Endometrial microvascular endothelial cells (primary cell): ENCODE measurements around the gene SLITRK5. TPM values are rescaled to one million over a fixed set of nuclear protein-coding genes. Genes with fewer than 3 reads are reported as not detected.

Experiments used
- in situ Hi-C: cut with HindIII; loops from 2 replicates; pipeline ENCODE4 v1.10.0; 2017; ENCODE audit warnings: low sequenced_read_pairs, low pct_unique_long_range_greater_than_20kb; ENCODE audit errors: inconsistent ontology term
- total RNA-seq: library from RNA; depleted of rRNA; stranded (reverse); fragments of >200 nt; gene quantifications from one replicate; pipeline ENCODE4 v1.2.3, GENCODE V29; 2015; ENCODE audit errors: inconsistent ontology term

Gene SLITRK5
- total RNA-seq, 1 donor from 2014 or later, result not detected

GRCh38 chr13:87684850-87685742, 13.9 kb downstream of the SLITRK5 start:
- in situ Hi-C loops, result no loop called here

DNA sequence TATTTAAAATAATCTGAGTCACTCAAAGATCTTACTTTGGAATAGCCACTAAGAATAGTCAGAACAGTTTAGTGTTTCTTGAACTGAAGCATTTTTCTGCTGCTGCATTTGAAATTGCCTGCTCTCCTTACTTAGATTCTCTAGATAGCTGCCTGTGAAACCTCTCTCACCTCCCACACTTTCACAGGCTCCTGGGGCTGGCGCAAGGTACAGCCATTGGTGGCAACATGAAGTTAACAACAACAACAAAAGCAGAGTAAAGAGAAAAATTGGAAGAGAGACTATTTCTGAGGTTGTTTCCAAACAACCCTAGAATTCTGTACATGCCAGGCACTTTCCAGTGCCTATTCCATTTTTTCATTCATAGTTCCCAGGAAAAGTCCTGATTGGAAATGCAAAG, 25.3 kb downstream of the SLITRK5 start:
- in situ Hi-C loops, result no loop called here

DNA sequence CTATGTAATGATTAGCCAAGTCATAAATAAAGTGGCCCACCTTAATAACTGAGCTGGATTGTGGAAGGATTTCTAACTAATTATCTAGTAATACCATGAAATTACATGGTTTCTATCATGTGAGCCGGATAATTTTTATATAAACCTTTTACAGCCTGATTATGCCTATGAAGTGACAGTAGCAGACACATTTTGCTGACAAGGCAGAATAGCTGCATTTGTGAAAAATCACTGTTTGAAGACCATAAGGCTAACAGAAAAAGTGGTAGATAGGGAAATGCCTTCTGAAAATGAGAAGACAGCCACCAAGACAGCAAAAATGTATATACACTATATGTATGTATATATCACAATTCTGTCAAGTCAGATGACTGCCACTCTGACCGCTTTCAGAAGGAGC, 27.1 kb downstream of the SLITRK5 start:
- in situ Hi-C loops, result no loop called here

DNA sequence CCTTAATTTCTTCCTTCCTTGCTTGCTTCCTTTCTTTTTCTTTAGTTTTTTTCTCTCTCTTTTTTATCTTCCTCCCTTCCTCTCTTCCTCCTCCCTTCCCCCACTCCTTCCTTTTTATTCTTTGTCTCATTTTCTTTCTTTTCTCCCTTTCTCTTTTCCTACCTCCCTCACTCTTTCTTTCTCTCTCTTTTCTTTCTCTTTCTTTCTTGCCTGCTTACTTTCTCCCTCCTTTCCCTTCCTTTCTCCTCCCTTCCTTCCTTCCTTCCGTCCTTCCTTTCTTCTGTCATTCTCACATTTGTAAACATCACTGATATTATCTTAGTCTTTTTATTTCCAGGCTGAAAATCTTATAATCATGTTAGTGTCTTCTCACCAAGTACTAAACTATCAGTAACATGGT, 38.8 kb downstream of the SLITRK5 start:
- in situ Hi-C loops, result no loop called here

DNA sequence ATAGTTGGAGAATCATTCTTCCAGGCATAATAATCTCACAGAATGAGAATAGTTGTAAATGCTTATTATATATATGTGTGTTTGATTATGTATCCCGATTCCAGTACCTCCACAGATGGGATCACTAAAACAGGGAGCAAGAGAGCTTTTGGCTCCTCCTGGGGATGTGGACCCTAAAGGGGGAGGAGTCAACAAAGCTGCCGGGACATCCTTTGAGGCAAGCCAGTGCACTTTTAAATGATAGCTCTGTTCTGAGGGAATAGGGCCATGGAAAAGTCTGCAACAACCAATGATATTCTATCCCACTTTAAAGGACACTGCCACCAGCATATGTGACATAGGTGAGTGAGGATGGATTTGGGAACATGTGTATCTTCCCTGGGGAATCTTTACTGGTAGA, 40.8 kb downstream of the SLITRK5 start:
- in situ Hi-C loops, result no loop called here
